HG03460 (cell line): Measurements from ENCODE around the gene ST7.
A peak's percentile ranks its signal among the peaks of the same experiment; 100 is the strongest.
"Not testable (repeated sequence)": the region's sequence is repeated elsewhere in the genome, so short reads cannot be mapped to it uniquely, and the experiment has no call there.

Experiments
- ATAC-seq: cut with Tn5 transposase; IDR thresholded peaks from one replicate; pipeline ENCODE4 v1.9.1; 2021; ENCODE audit not compliant: unreplicated experiment

ST7 gene

GRCh38 chr7:117120321-117120720, 167.0 kb downstream of the ST7 start:
- ATAC-seq = not testable (repeated sequence)

GRCh38 chr7:117122036-117122435, 168.7 kb downstream of the ST7 start:
- not testable (repeated sequence) for ATAC-seq

- ATAC-seq = no peak
Observed at GRCh38 chr7:117122536-117122935, 169.2 kb downstream of the ST7 start.

- no peak for ATAC-seq
Observed at GRCh38 chr7:117123311-117123926, 170.1 kb downstream of the ST7 start.

GRCh38 chr7:117124591-117125220, 171.4 kb downstream of the ST7 start:
- peak; percentile 81 for ATAC-seq

GRCh38 chr7:117126676-117127075, 173.4 kb downstream of the ST7 start:
- no peak for ATAC-seq

GRCh38 chr7:117127585-117128168, 174.4 kb downstream of the ST7 start:
- peak; percentile 56 for ATAC-seq

GRCh38 chr7:117129521-117129955, 176.2 kb downstream of the ST7 start:
- ATAC-seq = no peak

- ATAC-seq = no peak
Observed at GRCh38 chr7:117130262-117130661, 177.0 kb downstream of the ST7 start.

- no peak for ATAC-seq
Observed at GRCh38 chr7:117132321-117133120, 179.2 kb downstream of the ST7 start.

GRCh38 chr7:117133125-117133524, 179.8 kb downstream of the ST7 start:
- no peak for ATAC-seq

GRCh38 chr7:117134411-117134810, 181.1 kb downstream of the ST7 start:
- no peak for ATAC-seq

- no peak for ATAC-seq
Observed at GRCh38 chr7:117134889-117135552, 181.7 kb downstream of the ST7 start.

GRCh38 chr7:117135553-117135891, 182.2 kb downstream of the ST7 start:
- ATAC-seq = no peak

GRCh38 chr7:117137868-117138267, 184.6 kb downstream of the ST7 start:
- no peak for ATAC-seq

GRCh38 chr7:117138495-117138894, 185.2 kb downstream of the ST7 start:
- no peak for ATAC-seq

GRCh38 chr7:117138981-117139380, 185.7 kb downstream of the ST7 start:
- ATAC-seq = no peak

GRCh38 chr7:117139397-117139984, 186.2 kb downstream of the ST7 start:
- no peak for ATAC-seq

- ATAC-seq = no peak
Observed at GRCh38 chr7:117140921-117141320, 187.6 kb downstream of the ST7 start.

- no peak for ATAC-seq
Observed at GRCh38 chr7:117143066-117143465, 189.8 kb downstream of the ST7 start.

GRCh38 chr7:117143580-117143979, 190.3 kb downstream of the ST7 start:
- ATAC-seq = no peak
